Measurements from ENCODE around the gene NCK2.

NCK2 gene

DNA sequence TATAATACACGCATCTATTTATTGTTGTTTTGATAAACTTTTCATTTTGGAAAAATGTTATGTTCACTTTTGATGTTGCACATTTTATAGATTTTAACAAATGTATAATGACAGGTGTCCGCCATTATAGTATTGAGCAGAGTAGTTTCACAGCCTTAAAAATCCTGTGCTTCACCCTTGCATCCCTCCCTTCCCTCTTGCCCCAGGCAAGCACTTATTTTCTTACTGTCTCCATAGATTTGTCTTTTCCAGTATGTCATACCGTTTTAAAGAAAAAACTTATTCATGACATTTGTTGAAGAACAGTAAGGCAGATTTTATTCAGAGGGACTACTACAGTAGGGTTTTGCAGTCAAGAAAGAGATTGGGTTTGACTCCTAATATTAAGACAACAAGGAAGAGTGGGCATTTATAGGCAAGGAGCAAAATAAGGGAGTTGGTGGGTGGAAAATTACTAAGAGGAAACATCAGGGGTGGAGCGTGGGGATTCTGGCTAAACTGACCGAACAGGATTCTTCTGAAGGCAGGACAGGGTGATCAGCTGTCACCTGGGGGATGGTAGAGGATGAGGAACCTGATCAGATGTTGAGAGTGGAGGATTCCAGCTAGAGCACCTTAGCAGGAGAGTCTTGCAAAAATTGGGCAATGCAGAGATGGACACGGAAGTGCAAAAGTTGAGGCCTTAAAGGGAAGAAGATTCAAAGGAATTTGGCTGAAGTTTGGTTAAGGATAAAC is 108.8 kb downstream of the NCK2 start:
- peaks cover 5 to 13% of the 10 kb centered on the region in 2 donors for H3K4me1 ChIP-seq (ENCODE audit: control insufficient read depth in 1 of 2, insufficient read depth in 2 of 2, low read length in 2 of 2)
- H3K9ac ChIP-seq (ENCODE audit: low read depth in 1 of 2, low read length in 2 of 2): no peak overlapping the region
- H3K4me3 ChIP-seq (ENCODE audit: low read depth in 1 of 2, low read length in 2 of 2): no peak overlapping the region
- H3K27ac ChIP-seq (ENCODE audit: low read depth, low read length): no peak overlapping the region
- H3K27me3 ChIP-seq (ENCODE audit: control insufficient read depth in 1 of 2, insufficient read depth in 2 of 2, low read length in 2 of 2): no peaks in the 10 kb centered on the region
- no peaks in the 10 kb centered on the region for H3K9me3 ChIP-seq (ENCODE audit: control insufficient read depth in 1 of 2, low read length in 2 of 2)
- peaks cover 0 to 14% of the 10 kb centered on the region in 2 donors for H3K36me3 ChIP-seq (ENCODE audit: control insufficient read depth in 1 of 2, insufficient read depth in 2 of 2, low read length in 2 of 2)

DNA sequence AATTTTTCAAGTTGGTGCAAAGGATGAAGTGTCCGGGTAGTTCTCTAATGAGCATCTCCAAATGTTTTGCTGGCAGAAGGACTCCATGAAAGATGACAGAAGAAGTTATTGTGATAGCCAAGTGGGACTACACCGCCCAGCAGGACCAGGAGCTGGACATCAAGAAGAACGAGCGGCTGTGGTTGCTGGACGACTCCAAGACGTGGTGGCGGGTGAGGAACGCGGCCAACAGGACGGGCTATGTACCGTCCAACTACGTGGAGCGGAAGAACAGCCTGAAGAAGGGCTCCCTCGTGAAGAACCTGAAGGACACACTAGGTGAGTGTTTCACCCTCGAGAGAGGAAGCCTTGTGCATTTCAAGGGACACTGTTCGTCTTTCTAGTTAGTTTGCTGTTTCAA is 110.3 kb downstream of the NCK2 start:
- Histone ChIP-seq H3K9ac (ENCODE audit: low read depth in 1 of 2, low read length in 2 of 2) (no peak overlapping the region), H3K36me3 (ENCODE audit: control insufficient read depth in 1 of 2, insufficient read depth in 2 of 2, low read length in 2 of 2) (peaks cover 0 to 16% of the 10 kb centered on the region in 2 donors)

DNA sequence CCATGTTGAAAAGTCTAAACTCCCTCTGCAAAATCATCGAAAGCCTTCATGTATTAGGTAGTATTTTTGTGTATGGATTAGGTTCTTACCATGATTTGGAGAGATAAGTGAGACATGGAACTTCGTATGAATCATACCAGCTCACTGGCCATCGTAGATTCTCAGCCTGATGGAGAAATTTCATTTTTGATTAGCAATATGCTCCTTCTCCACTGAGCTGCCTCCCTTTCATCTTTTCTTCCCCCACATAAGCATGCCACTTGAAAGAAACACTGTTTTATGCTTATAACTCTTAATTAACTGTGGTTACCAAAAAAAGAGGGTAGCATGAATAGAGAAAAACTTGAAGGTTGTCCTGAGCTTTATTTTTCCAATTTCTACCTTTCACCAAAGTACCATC is 111.9 kb downstream of the NCK2 start:
- Histone ChIP-seq H3K9ac (ENCODE audit: low read depth in 1 of 2, low read length in 2 of 2) (no peak overlapping the region), H3K9me3 (ENCODE audit: control insufficient read depth in 1 of 2, low read length in 2 of 2) (no peaks in the 10 kb centered on the region), H3K27me3 (ENCODE audit: control insufficient read depth in 1 of 2, insufficient read depth in 2 of 2, low read length in 2 of 2) (no peaks in the 10 kb centered on the region), H3K36me3 (ENCODE audit: control insufficient read depth in 1 of 2, insufficient read depth in 2 of 2, low read length in 2 of 2) (peaks cover 0 to 22% of the 10 kb centered on the region in 2 donors), H3K4me3 (ENCODE audit: low read depth in 1 of 2, low read length in 2 of 2) (no peak overlapping the region), H3K27ac (ENCODE audit: low read depth, low read length) (no peak overlapping the region), H3K4me1 (ENCODE audit: control insufficient read depth in 1 of 2, insufficient read depth in 2 of 2, low read length in 2 of 2) (peaks cover 5 to 18% of the 10 kb centered on the region in 2 donors)

More for the DNA sequence above, 110.3 kb downstream of the NCK2 start:
- no peak overlapping the region for H3K27ac ChIP-seq (ENCODE audit: low read depth, low read length)
- no peaks in the 10 kb centered on the region for H3K27me3 ChIP-seq (ENCODE audit: control insufficient read depth in 1 of 2, insufficient read depth in 2 of 2, low read length in 2 of 2)
- peaks cover 5 to 18% of the 10 kb centered on the region in 2 donors for H3K4me1 ChIP-seq (ENCODE audit: control insufficient read depth in 1 of 2, insufficient read depth in 2 of 2, low read length in 2 of 2)
- no peaks in the 10 kb centered on the region for H3K9me3 ChIP-seq (ENCODE audit: control insufficient read depth in 1 of 2, low read length in 2 of 2)
- H3K4me3 ChIP-seq (ENCODE audit: low read depth in 1 of 2, low read length in 2 of 2): no peak overlapping the region

DNA sequence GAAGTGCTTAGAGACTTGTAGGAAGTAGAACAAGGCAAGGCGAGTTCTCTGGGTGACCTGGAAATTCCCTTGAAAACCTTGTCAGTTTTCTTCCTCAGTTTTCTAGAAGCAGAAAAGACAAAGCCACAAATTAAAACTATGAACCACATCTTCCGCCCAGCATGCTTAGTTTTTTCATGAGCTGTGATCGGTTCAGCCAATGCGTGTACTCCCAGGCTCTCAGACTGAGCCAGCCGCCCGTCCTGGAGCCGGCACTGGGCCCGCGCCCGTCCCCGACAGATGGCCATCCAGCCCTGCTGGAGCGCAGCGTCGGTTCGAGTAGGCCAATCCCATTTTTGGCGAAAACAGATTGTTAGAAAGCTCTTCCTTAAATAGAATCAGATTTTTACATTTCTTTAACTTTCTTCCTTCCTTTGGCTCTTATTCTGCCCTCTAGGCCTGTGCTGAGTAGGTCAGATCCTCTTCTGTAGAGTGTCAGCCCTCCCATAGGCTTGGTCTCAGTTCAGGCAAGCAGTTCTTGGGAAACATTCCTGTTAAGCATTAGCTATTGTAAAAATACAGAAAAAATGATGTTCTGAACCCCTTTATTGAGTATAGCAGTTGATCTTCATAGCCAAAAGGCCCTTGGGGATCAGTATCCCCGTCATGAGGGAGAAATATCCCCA is 112.5 kb downstream of the NCK2 start:
- Histone ChIP-seq H3K27me3 (ENCODE audit: control insufficient read depth in 1 of 2, insufficient read depth in 2 of 2, low read length in 2 of 2) (no peaks in the 10 kb centered on the region), H3K9me3 (ENCODE audit: control insufficient read depth in 1 of 2, low read length in 2 of 2) (no peaks in the 10 kb centered on the region), H3K4me3 (ENCODE audit: low read depth in 1 of 2, low read length in 2 of 2) (no peak overlapping the region), H3K36me3 (ENCODE audit: control insufficient read depth in 1 of 2, insufficient read depth in 2 of 2, low read length in 2 of 2) (peaks cover 0 to 22% of the 10 kb centered on the region in 2 donors), H3K9ac (ENCODE audit: low read depth in 1 of 2, low read length in 2 of 2) (no peak overlapping the region), H3K4me1 (ENCODE audit: control insufficient read depth in 1 of 2, insufficient read depth in 2 of 2, low read length in 2 of 2) (peaks cover 5 to 18% of the 10 kb centered on the region in 2 donors), H3K27ac (ENCODE audit: low read depth, low read length) (no peak overlapping the region)

DNA sequence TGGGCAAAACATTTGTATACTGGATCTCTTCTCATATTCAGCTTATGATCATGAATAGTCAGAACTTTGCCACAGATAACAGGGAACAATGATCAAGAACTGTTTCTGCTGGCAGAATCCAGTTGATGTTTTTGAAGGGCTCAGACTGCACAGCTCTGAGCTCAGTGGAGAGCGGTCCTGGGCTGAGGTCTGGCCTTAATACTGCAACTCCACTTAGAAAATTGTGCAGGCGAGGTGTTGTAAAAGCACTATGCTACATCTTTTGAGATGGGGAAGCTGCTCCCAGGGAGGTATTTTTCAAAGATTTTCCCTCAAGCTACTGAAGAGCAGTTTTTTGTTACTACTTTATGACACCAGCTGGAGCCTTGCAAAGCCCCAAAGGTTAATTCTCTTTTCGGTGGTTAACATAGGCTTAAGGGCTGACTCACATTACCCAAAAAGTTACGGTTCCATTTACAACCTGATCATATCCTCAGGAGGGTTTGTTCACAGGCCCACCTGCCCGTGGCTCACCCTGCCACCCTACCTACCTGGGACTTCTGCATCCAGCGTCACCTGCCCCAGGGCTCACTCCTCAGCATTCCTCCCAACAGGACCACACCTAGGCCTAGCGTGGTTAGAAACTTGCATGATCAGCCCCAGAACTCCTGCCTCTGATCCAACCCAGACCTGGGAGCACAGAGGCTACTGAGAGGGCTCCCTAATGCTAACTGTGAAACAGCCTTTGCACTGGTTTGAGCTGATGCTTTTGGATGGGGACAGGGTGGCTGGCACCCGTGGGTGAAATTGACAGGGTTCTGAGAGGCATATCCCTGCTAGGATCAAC is 114.4 kb downstream of the NCK2 start:
- H3K9me3 ChIP-seq (ENCODE audit: control insufficient read depth in 1 of 2, low read length in 2 of 2): no peaks in the 10 kb centered on the region
- H3K36me3 ChIP-seq (ENCODE audit: control insufficient read depth in 1 of 2, insufficient read depth in 2 of 2, low read length in 2 of 2): peaks cover 0 to 27% of the 10 kb centered on the region in 2 donors
- H3K27ac ChIP-seq (ENCODE audit: low read depth, low read length): no peak overlapping the region
- peaks cover 5 to 18% of the 10 kb centered on the region in 2 donors for H3K4me1 ChIP-seq (ENCODE audit: control insufficient read depth in 1 of 2, insufficient read depth in 2 of 2, low read length in 2 of 2)
- no peak overlapping the region for H3K4me3 ChIP-seq (ENCODE audit: low read depth in 1 of 2, low read length in 2 of 2)
- H3K27me3 ChIP-seq (ENCODE audit: control insufficient read depth in 1 of 2, insufficient read depth in 2 of 2, low read length in 2 of 2): no peaks in the 10 kb centered on the region
- H3K9ac ChIP-seq (ENCODE audit: low read depth in 1 of 2, low read length in 2 of 2): peak overlapping the region in 1 of 2 donors; percentile 3

DNA sequence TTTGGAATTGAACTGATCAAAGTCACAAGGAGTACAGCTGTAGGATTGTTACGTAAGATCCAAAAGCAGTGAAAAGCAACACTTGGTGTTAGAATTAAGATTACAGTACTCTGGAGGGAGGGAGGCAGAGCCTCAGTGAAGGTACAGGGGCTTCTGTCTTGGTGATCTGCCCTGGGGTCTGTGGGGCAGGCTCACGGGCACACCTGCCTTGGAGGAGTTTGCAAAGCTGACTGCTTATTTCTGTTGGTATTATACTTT is 114.9 kb downstream of the NCK2 start:
- Histone ChIP-seq H3K27ac (ENCODE audit: low read depth, low read length) (no peak overlapping the region), H3K9me3 (ENCODE audit: control insufficient read depth in 1 of 2, low read length in 2 of 2) (no peaks in the 10 kb centered on the region), H3K36me3 (ENCODE audit: control insufficient read depth in 1 of 2, insufficient read depth in 2 of 2, low read length in 2 of 2) (peaks cover 0 to 30% of the 10 kb centered on the region in 2 donors), H3K4me1 (ENCODE audit: control insufficient read depth in 1 of 2, insufficient read depth in 2 of 2, low read length in 2 of 2) (peaks cover 5 to 18% of the 10 kb centered on the region in 2 donors), H3K4me3 (ENCODE audit: low read depth in 1 of 2, low read length in 2 of 2) (no peak overlapping the region), H3K27me3 (ENCODE audit: control insufficient read depth in 1 of 2, insufficient read depth in 2 of 2, low read length in 2 of 2) (no peaks in the 10 kb centered on the region), H3K9ac (ENCODE audit: low read depth in 1 of 2, low read length in 2 of 2) (no peak overlapping the region)

DNA sequence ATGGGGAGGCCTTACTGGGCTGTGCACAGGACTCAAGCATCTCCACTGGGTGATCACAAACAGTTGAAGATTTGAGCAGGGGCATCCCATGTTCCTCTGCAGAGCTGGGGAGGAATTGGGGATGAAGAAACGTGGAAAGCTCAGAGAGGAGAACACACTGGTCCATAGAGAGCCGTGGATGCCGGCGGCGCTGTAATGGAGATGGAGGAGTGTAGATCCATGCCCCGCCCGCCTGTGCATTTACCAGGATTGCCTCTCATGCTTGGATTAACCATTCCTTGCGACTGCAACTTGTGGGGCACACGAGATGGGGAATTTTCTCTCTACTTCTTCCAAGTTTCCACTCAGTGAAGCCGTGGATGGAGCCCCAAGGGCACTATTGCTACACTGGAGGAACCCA is 115.9 kb downstream of the NCK2 start:
- Histone ChIP-seq H3K27ac (ENCODE audit: low read depth, low read length) (no peak overlapping the region), H3K9ac (ENCODE audit: low read depth in 1 of 2, low read length in 2 of 2) (no peak overlapping the region), H3K4me3 (ENCODE audit: low read depth in 1 of 2, low read length in 2 of 2) (no peak overlapping the region), H3K36me3 (ENCODE audit: control insufficient read depth in 1 of 2, insufficient read depth in 2 of 2, low read length in 2 of 2) (peaks cover 0 to 23% of the 10 kb centered on the region in 2 donors), H3K27me3 (ENCODE audit: control insufficient read depth in 1 of 2, insufficient read depth in 2 of 2, low read length in 2 of 2) (no peaks in the 10 kb centered on the region), H3K4me1 (ENCODE audit: control insufficient read depth in 1 of 2, insufficient read depth in 2 of 2, low read length in 2 of 2) (peaks cover 5 to 18% of the 10 kb centered on the region in 2 donors), H3K9me3 (ENCODE audit: control insufficient read depth in 1 of 2, low read length in 2 of 2) (no peaks in the 10 kb centered on the region)

DNA sequence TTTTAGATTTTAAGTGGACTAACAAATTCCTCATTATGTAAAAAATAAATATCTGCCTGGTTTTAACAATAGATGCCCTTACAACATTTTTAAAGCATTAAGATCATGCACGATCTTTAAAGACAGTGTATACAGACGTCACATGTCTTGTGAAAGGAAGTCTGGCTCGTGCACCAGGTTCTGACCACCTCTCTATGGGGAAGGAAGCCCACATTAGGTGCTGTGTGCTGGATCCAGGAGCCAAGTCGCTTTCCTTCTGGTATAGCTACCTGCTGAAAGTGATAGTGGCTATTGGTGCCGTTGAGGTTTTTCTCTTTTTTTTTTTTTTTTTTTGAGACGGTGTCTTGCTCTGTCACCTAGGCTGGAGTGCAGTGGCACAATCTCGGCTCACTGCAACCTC is 116.5 kb downstream of the NCK2 start:
- H3K9me3 ChIP-seq (ENCODE audit: control insufficient read depth in 1 of 2, low read length in 2 of 2): no peaks in the 10 kb centered on the region

DNA sequence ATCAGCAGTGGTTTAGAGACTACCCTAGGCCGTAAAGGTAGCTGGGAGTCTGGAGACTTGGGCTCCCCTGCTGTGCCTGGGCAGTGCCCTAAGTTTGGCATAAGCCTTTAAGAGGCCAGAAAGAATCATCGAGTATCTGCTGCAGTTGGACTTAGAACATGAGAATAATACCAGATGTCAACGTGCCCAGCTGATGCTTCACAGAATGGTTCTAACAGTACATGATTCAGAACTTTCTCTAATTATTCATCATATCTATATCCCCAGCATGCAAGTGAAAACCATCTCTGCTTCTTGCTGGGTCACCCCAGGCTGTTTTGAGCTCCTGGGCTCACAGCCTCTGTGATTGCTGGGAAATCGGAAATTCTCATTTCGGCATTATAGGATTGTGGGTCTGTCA is 118.1 kb downstream of the NCK2 start:
- Histone ChIP-seq H3K4me3 (ENCODE audit: low read depth in 1 of 2, low read length in 2 of 2) (no peak overlapping the region), H3K9me3 (ENCODE audit: control insufficient read depth in 1 of 2, low read length in 2 of 2) (no peaks in the 10 kb centered on the region), H3K27ac (ENCODE audit: low read depth, low read length) (no peak overlapping the region), H3K9ac (ENCODE audit: low read depth in 1 of 2, low read length in 2 of 2) (no peak overlapping the region), H3K27me3 (ENCODE audit: control insufficient read depth in 1 of 2, insufficient read depth in 2 of 2, low read length in 2 of 2) (no peaks in the 10 kb centered on the region), H3K4me1 (ENCODE audit: control insufficient read depth in 1 of 2, insufficient read depth in 2 of 2, low read length in 2 of 2) (peaks cover 6 to 11% of the 10 kb centered on the region in 2 donors), H3K36me3 (ENCODE audit: control insufficient read depth in 1 of 2, insufficient read depth in 2 of 2, low read length in 2 of 2) (peaks cover 0 to 17% of the 10 kb centered on the region in 2 donors)

More for the DNA sequence above, 116.5 kb downstream of the NCK2 start:
- Histone ChIP-seq H3K9ac (ENCODE audit: low read depth in 1 of 2, low read length in 2 of 2) (no peak overlapping the region), H3K27me3 (ENCODE audit: control insufficient read depth in 1 of 2, insufficient read depth in 2 of 2, low read length in 2 of 2) (no peaks in the 10 kb centered on the region), H3K4me1 (ENCODE audit: control insufficient read depth in 1 of 2, insufficient read depth in 2 of 2, low read length in 2 of 2) (peaks cover 5 to 15% of the 10 kb centered on the region in 2 donors), H3K27ac (ENCODE audit: low read depth, low read length) (no peak overlapping the region), H3K36me3 (ENCODE audit: control insufficient read depth in 1 of 2, insufficient read depth in 2 of 2, low read length in 2 of 2) (peaks cover 0 to 20% of the 10 kb centered on the region in 2 donors), H3K4me3 (ENCODE audit: low read depth in 1 of 2, low read length in 2 of 2) (no peak overlapping the region)

DNA sequence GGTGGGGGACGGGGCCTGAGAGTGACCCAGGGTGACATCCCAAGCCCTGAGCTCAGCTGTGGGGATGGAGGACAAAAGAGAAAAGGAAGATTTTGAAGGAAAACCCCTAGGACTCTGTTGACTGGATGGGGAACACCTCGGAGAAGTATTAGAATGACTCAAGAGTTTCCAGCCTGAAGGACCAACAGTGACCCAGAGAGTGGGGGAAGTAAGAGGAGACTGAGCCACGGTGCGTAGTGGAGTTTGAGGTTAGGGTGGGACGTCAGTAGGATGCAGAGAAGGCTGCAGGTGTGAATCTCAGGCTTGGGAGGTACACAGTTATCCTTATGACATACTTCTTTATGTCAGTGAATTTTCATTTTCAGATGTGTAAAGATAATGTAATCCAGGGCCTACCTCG is 119.5 kb downstream of the NCK2 start:
- no peaks in the 10 kb centered on the region for H3K9me3 ChIP-seq (ENCODE audit: control insufficient read depth in 1 of 2, low read length in 2 of 2)
- no peak overlapping the region for H3K27ac ChIP-seq (ENCODE audit: low read depth, low read length)
- no peak overlapping the region for H3K4me3 ChIP-seq (ENCODE audit: low read depth in 1 of 2, low read length in 2 of 2)
- no peak overlapping the region for H3K9ac ChIP-seq (ENCODE audit: low read depth in 1 of 2, low read length in 2 of 2)
- H3K4me1 ChIP-seq (ENCODE audit: control insufficient read depth in 1 of 2, insufficient read depth in 2 of 2, low read length in 2 of 2): peaks cover 7 to 23% of the 10 kb centered on the region in 2 donors
- peaks cover 0 to 18% of the 10 kb centered on the region in 2 donors for H3K36me3 ChIP-seq (ENCODE audit: control insufficient read depth in 1 of 2, insufficient read depth in 2 of 2, low read length in 2 of 2)
- H3K27me3 ChIP-seq (ENCODE audit: control insufficient read depth in 1 of 2, insufficient read depth in 2 of 2, low read length in 2 of 2): no peaks in the 10 kb centered on the region

Measured in duodenal mucosa (tissue), 2 donors.